NB4 (cell line): ENCODE results near the gene HSPA6.

Source experiments
- POLR2A ChIP-seq: IDR thresholded peaks from 2 replicates; pipeline ENCODE4 v1.6.1; 2011; ENCODE audit warnings: mild to moderate bottlenecking; ENCODE audit not compliant: insufficient read length; ENCODE audit errors: extremely low read depth
- TF ChIP-seq, protein P1 (sequence below): IDR thresholded peaks from one replicate; pipeline ENCODE4 v1.5.1; 2012; ENCODE audit warnings: low read depth, low read length

DNA sequence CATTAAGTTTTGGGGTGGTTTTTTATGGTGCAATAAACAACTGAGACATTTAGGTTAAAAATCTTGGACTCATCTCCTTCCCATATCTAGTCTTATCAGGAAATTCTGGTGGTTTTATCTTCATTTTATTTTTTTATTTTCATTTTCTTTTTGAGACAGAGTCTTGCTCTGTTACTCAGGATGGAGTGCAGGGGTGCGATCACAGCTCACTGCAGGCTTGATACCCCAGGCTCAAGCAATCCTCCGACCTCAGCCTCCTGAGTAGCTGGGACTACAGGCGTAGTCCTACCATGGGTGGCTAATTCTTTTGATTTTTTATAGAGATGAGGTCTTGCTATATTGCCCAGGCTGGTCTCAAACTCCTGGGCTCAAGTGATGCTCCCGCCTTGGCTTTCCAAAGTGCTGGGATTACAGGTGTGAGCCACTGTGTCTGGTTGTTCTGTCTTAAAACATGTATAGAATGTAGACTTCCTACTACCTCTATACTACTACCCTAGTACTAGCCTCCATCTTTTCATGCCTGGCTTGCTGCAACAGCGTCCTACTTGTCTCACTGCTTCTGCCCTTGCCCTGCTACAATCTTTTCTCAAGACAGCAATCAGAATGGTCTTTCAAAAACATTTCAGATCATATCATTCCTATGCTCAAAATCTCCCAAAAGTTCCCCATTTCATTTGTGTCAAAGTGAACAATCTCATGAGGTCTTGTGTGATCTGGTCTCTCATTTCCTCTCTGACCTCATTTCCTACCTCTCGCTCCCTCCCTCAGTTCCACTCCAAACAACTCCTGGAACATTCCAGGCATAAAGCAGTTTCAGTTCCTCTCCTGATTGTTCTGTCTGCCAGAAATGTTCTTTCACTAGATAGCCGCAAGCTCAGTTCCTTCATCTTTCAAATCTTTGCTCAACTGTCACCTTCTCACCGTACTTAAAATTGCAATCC is 25.0 kb upstream of the HSPA6 start:
- no peak for TF ChIP-seq POLR2A
- TF ChIP-seq, protein P1, sequence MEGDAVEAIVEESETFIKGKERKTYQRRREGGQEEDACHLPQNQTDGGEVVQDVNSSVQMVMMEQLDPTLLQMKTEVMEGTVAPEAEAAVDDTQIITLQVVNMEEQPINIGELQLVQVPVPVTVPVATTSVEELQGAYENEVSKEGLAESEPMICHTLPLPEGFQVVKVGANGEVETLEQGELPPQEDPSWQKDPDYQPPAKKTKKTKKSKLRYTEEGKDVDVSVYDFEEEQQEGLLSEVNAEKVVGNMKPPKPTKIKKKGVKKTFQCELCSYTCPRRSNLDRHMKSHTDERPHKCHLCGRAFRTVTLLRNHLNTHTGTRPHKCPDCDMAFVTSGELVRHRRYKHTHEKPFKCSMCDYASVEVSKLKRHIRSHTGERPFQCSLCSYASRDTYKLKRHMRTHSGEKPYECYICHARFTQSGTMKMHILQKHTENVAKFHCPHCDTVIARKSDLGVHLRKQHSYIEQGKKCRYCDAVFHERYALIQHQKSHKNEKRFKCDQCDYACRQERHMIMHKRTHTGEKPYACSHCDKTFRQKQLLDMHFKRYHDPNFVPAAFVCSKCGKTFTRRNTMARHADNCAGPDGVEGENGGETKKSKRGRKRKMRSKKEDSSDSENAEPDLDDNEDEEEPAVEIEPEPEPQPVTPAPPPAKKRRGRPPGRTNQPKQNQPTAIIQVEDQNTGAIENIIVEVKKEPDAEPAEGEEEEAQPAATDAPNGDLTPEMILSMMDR: no peak
